ENCODE results near the gene INPP5K. TPM values are rescaled to one million over a fixed set of nuclear protein-coding genes. Genes with fewer than 3 reads are reported as not detected.

INPP5K gene
- total RNA-seq, 1 donor from 2014 or later: 88.0 TPM

GRCh38 chr17:1484676-1485422, 31.6 kb downstream of the INPP5K start:
- peak; percentile 54 for DNase-seq

- no peak for DNase-seq
Measured at GRCh38 chr17:1484060-1484535, 32.3 kb downstream of the INPP5K start.

DNA sequence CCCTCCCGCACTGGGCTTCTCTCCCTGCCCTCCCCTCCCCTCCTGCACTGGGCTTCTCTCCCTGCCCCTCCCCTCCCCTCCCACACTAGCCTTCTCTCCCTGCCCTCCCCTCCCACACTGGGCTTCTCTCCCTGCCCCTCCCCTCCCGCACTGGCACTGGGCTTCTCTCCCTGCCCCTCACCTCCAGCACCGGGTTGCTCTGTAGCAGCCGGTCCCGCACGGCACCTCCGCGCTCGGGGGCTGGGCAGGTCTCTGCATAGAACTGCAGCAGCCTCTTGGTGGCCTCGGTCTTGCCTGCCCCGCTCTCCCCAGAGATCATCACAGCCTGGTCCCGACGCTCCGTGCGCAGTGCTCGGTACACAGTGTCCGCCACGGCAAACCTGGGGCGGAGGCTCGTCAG, 33.7 kb downstream of the INPP5K start:
- DNase-seq: no peak

DNA sequence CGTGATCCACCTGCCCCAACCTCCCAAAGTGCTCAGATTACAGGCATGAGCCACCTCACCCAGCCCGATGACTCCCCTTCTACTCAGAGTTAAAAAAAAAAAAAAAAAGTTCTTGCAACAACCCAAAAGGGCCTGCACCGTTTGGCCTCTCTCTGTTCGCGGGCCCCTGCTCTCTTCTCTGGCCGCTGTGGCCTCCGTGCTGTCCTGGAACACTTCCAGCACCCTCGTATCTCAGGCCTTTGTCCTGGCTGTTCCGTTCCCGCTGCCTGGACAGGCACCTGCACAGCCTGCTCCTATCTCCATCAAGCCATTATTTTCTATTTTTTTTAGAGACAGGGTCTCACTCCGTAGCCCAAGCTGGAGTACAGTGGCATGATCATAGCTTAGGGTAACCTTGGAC, 34.7 kb downstream of the INPP5K start:
- no peak for DNase-seq

GRCh38 chr17:1480747-1481465, 35.5 kb downstream of the INPP5K start:
- DNase-seq: no peak

DNA sequence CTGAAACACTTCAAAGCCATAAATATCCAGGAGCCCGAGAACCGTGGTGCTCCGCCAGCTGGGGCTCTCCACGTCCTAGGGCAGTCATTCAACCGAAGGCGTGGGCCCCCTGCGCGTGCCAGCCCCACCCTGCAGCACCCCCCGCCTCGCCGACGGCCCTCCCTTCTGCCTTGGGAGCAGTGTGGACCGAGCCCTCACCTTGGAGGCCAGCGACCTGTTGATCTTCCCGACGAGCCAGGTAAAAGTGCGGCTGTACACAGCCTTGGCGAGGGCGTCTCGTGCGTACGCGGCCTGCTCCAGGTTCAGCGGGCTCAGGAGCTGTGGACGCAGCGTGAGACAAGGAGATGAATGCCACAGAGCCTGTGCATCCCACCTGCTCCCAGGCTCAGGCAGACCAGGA, 38.0 kb downstream of the INPP5K start:
- no peak for DNase-seq

DNA sequence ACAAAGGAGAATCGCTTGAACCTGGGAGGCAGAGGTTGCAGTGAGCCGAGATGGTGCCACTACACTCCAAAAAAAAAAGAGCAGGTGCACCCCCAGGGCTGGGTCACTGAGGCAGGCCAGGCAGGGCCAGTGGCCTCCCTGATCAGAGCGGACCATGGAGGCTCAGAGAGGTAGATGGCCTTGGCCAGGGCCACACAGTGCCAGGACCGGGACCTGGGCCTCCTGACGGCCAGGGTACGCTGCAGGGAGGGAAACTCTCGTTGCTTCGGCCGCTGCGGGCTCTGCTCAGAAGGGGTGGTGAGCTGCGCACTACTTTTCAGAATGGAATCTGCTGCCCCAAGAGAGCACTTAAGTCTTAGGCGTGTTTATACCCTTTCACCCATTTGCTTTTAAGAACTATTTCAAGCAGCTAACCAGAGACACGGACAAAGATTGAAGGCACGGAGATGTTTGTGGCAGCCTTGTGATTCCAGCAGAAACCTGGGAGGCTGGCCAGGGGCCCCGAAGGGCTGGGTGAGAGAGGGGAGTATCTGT, 41.0 kb downstream of the INPP5K start:
- no peak for DNase-seq

GRCh38 chr17:1474402-1475189, 41.8 kb downstream of the INPP5K start:
- peak; percentile 54 for DNase-seq

- no peak for DNase-seq
Measured at GRCh38 chr17:1473841-1474240, 42.6 kb downstream of the INPP5K start.

GRCh38 chr17:1473170-1473569, 43.2 kb downstream of the INPP5K start:
- no peak for DNase-seq

DNA sequence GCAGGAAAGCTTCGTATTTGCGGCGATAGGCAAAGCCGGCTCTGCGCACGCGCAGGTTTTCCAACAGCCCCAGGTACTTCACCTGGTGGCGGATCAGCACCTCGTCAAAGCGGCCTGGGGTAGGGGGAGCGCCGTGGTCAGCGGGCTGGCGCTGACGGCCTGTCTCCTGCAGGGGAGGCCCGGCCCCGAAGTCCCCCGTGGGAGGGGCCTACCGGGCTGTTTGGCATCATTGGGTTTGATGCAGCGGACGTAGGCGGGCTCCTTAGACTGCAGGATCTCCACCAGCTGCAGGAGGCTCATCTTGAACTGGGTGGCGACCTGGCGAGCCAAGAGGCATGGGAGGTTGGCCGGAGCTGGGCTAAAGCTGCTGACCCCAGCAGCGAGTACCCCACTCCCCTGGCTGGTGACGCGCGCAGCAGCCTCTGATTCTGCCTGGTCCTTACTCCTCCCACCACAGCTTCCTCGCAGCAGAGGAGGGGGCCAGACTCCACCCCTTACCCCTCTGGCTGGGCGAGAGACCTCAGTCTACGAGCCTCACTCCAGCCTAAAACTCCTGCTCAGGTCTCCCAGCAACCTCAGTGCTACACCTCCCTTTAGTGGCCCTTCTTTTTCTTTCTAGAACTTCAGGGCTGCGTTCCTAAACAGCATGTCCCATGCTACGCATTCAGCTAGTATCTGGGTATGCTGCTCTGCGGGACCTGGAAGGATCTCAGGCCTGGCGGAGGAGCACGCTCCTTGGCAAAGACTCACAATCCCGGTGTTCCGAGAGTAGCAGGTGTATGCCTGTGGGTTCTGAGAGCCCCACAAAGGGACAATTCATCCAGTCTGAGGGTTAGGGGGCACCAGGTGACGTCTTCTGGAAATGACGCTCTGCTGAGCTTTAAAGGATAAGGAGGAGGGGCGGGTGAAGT, 44.2 kb downstream of the INPP5K start:
- no peak for DNase-seq

GRCh38 chr17:1471490-1471889, 44.9 kb downstream of the INPP5K start:
- DNase-seq: no peak

GRCh38 chr17:1470755-1471462, 45.5 kb downstream of the INPP5K start:
- DNase-seq: no peak

GRCh38 chr17:1470071-1470754, 46.2 kb downstream of the INPP5K start:
- DNase-seq: no peak

- DNase-seq: no peak
Measured at GRCh38 chr17:1469231-1469852, 47.1 kb downstream of the INPP5K start.

DNA sequence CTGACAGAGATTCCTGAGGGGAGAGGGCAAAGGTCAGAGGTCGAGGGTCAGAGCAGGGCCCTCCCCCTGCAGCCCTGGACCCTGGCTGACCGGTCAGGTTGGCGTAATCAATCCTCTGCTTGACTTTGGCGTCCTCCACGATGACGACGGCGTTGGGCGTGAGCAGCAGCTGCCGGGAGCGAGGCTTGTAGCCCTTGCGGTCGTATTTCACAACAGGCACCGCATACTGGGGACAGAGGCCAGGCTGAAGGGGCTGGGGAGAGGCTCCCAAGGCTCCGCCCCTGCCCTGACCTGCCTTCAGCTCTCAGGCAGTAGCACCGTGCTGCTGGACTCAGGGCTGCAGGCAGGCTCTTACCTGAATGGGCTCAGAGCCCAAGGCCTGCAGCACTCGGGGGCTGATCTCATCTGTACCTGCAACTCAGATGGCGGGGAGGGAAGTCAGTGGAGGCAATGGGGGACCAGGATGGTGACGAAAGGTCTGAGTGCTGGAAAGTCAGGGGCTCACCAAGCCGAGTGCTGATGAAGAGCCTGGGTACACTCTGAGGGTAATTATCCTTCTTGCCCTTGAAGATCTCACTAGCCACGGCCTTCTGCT, 48.4 kb downstream of the INPP5K start:
- DNase-seq: no peak

DNA sequence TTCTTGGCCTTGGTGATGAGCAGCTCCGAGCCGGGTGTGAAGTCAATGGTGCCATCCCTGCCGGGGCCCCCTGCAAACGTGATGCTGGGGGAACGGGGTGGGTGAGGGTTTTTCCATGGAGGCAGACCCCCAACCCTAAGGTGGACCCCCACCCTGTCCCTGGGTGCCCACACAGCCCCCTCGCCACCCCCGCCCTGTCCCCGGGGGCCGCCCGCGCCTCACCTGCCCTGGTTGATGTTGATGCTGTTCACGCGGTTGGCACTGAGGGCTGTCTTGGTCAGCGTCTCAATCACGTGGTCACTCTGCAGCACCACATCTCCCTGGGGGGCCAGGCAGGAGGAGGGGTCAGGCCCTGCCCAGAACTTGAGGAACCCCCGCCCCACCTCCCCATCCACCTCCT, 49.2 kb downstream of the INPP5K start:
- no peak for DNase-seq

GRCh38 chr17:1464186-1464585, 52.2 kb downstream of the INPP5K start:
- no peak for DNase-seq
